Activated CD4-positive, alpha-beta T cell treated with anti-CD3 and anti-CD28 coated beads, Interleukin-2, amount 10 ng/mL, durations not matched to agents 7 days and 5 days (primary cell): Measurements from ENCODE around the gene DGCR8. TPM values are rescaled to one million over a fixed set of nuclear protein-coding genes. Genes with fewer than 3 reads are reported as not detected.

Experiments used
- CTCF ChIA-PET: fragments of 350-600 bp; sonication (Branson Sonifier 250); formaldehyde crosslinking; loops from one replicate; lab custom pipeline; 2021; ENCODE audit warnings: antibody characterized with exemption; lab: Charles Lee
- POLR2A ChIA-PET: fragments of 350-600 bp; sonication (Branson Sonifier 250); formaldehyde crosslinking; loops from one replicate; lab custom pipeline; 2021; ENCODE audit warnings: antibody characterized with exemption; lab: Charles Lee
- DNase-seq: peaks from one replicate; pipeline ENCODE4 v3.0.0-alpha.2; 2020
- H3K27ac Mint-ChIP-seq: one replicate; pipeline ENCODE4 v1.8.0; 2021; ENCODE audit warnings: mild to moderate bottlenecking, moderate library complexity, mixed read lengths
- H3K27me3 Mint-ChIP-seq: one replicate; pipeline ENCODE4 v1.8.0; 2021; ENCODE audit warnings: mixed read lengths
- H3K36me3 Mint-ChIP-seq: one replicate; pipeline ENCODE4 v1.8.0; 2021; ENCODE audit warnings: low read depth, mixed read lengths
- H3K4me1 Mint-ChIP-seq: one replicate; pipeline ENCODE4 v1.8.0; 2021; ENCODE audit warnings: mixed read lengths
- H3K4me3 Mint-ChIP-seq: one replicate; pipeline ENCODE4 v1.8.0; 2021; ENCODE audit warnings: mild to moderate bottlenecking, moderate library complexity, mixed read lengths
- H3K9me3 Mint-ChIP-seq: one replicate; pipeline ENCODE4 v1.8.0; 2021; ENCODE audit warnings: mixed read lengths
- total RNA-seq, 2 experiments: library from RNA; stranded (reverse); gene quantifications; one replicate each; pipeline ENCODE4 v1.2.3, GENCODE V29; 2021

DGCR8 gene
- total RNA-seq, 2 experiments from 2014 or later, result 51.2 to 54.5 TPM

DNA sequence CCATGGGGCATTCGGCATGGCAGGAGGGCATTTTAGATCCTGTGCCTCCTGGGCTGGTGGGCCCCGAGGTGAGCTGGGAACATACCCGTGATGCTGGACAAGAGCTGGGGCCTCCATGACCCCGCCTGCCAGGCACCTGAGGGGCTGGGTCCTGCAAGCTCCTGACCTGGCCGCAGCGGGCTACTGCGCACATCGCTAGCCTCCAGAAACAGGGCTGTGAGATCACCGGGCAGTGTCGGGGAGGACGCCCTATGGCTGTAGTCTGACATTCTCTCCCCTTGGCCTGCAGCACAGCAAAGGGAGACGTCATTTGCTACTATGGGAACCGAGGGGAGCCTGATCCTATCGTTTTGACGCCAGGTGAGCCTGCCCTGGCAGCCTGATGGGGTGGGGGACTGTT, 24.4 kb upstream of the DGCR8 start:
- H3K4me3 Mint-ChIP-seq, result no peak overlapping the region
- CTCF ChIA-PET, result no interaction called here
- no peaks in the 10 kb centered on the region for H3K27me3 Mint-ChIP-seq
- H3K36me3 Mint-ChIP-seq, result peaks cover 10% of the 10 kb centered on the region
- H3K9me3 Mint-ChIP-seq, result no peaks in the 10 kb centered on the region
- DNase-seq, result no peak
- no peak overlapping the region for H3K27ac Mint-ChIP-seq
- H3K4me1 Mint-ChIP-seq, result peaks cover 9% of the 10 kb centered on the region
- POLR2A ChIA-PET, result no interaction called here

DNA sequence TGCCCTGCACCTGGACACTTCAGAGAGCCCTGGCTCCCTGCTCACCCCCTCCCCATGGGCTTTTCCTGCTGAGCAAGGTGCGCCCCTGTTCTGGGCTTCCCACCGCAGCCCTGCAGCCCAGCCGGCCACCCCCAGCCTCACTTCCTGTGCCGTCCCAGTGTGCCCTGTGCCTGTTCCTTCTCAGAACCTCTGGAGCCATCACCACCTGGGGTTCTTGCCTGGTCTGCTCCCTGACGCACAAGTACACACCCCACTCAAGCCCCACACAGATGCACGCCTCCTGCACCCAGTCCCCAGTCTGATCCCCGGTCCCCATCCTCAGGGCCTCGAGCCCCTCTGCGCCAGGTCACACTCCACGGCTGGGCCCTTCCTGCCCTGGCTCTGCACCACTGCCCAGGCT, 23.9 kb upstream of the DGCR8 start:
- no peaks in the 10 kb centered on the region for H3K9me3 Mint-ChIP-seq
- no peaks in the 10 kb centered on the region for H3K27me3 Mint-ChIP-seq
- CTCF ChIA-PET, result no interaction called here
- H3K4me1 Mint-ChIP-seq, result peaks cover 9% of the 10 kb centered on the region
- peaks cover 10% of the 10 kb centered on the region for H3K36me3 Mint-ChIP-seq
- POLR2A ChIA-PET, result no interaction called here
- H3K4me3 Mint-ChIP-seq, result no peak overlapping the region
- no peak for DNase-seq
- no peak overlapping the region for H3K27ac Mint-ChIP-seq

DNA sequence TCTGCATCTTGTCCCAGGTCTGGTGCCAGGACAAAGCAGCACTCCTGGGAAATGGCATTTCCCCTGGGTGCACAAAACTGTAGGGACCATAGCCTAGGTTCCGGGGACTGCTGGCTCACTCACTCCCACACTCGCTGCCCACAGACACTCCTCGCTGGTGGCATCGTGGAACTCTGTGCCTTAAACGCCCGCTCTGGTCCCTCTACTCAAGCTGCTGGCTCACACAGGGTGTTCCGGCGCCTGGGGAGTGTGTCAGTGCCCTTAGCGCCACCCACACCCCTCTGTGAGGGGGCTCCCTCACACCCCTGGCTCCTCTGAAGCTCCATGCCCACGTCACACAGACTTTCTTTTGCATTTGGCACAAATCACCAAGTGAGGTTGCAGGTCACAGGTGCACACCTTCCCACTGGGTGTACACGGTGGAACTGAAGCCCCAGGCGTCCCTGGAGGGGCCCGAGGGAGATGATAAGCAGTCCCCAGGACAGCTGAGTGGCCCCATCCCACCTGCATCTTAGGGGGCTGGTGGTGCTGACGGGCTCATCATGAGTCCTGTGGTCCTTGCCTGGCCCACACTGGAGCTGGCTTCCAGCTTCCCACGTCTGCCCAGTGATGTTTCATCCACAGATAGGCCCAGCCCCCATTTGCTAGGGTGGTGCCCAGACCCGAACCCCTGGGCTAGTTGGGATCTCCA, 23.2 kb upstream of the DGCR8 start:
- Mint-ChIP-seq H3K27ac (no peak overlapping the region), H3K36me3 (peaks cover 10% of the 10 kb centered on the region), H3K9me3 (no peaks in the 10 kb centered on the region), H3K4me1 (peaks cover 9% of the 10 kb centered on the region), H3K4me3 (no peak overlapping the region), H3K27me3 (no peaks in the 10 kb centered on the region)
- ChIA-PET POLR2A (no interaction called here), CTCF (interaction anchor here (1.3 kb wide), 1 partner anchor 16 kb away, joined by 3 read pairs; no protein-coding TSS in a partner anchor)
- no peak for DNase-seq

DNA sequence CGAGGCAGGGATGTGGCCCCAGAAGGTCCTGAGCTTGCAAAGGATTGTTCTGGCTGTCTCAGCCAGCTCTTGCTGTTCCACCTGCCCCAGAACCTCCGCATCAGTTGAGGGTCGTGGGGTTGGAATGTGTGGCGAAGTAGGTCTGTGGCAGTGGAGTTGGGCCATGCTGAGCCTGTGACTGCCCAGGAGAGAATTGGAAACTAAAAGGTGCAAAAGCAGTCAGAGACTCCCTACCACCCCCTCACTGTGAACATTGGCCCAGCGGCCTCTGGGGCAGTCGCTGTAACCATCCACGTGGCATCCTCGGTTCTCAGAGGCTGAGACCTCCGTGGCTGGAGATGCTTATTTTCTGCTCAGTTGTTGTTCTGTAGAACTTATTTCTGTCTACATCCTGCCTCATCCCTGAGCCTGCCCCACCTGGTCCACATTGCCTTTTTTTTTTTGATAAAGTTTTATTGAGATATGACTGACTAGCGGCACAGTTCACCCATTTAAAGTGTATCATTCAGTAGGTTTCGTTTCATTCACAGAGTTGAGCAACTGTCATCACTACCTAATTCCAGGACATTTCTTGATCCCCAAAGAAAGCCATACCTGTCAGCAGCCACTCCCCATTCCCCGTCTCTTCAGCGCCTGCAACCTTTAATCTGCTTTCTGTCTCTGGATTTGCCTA, 22.3 kb upstream of the DGCR8 start:
- POLR2A ChIA-PET, result interaction anchor here (0.6 kb wide), 1 partner anchor 573 kb away, joined by 4 read pairs; no protein-coding TSS in a partner anchor
- no peak for DNase-seq

DNA sequence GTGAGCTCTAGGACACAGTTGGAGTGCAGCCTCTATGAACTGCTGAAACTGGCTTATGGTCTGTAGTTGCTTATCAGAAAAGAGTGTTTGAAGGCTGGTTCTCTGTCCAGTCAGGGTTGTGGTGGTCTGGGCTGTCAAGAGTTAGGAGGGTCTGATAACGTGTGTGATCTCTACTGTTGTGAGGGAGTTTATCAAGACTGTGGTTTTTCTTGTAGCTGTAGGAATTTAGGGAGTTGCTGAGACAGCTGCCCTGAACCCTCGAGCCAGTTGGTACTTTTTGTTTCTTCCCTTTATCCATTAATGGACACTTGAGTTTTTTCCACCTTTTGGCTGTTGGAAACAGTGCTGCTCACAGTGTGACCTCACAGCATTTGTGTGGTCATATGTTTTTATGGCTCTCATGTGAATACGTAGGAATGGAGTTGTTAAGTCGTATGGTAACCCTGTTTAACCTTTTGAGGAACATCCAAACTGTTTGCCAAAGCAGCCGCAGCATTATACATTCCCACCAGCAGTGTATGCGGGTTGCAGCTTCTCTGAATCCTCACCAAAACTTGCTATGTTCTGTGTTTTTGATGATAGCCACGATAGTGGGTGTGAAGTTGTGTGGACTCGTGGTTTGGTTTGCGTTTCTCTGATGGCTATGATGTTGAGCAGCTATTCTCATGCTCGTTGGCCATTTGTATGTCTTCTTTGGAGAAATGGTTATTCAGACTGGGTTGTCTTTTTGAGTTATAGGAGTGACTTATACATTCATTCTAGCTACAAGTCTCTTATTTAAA, 20.9 kb upstream of the DGCR8 start:
- DNase-seq, result no peak
- Mint-ChIP-seq H3K27ac (no peak overlapping the region), H3K4me1 (peaks cover 9% of the 10 kb centered on the region), H3K9me3 (no peaks in the 10 kb centered on the region), H3K27me3 (no peaks in the 10 kb centered on the region), H3K4me3 (no peak overlapping the region), H3K36me3 (peaks cover 13% of the 10 kb centered on the region)
- CTCF ChIA-PET, result interaction anchor here (0.6 to 1.1 kb wide), 5 partner anchors 12 to 247 kb away, joined by 3 to 5 read pairs (median 3); no protein-coding TSS in a partner anchor
- POLR2A ChIA-PET, result no interaction called here

More for the DNA sequence above, 22.3 kb upstream of the DGCR8 start:
- Mint-ChIP-seq H3K27me3 (no peaks in the 10 kb centered on the region), H3K4me1 (peaks cover 9% of the 10 kb centered on the region), H3K4me3 (no peak overlapping the region), H3K27ac (no peak overlapping the region), H3K36me3 (peaks cover 10% of the 10 kb centered on the region), H3K9me3 (no peaks in the 10 kb centered on the region)
- CTCF ChIA-PET, result interaction anchor here (1.3 kb wide), 1 partner anchor 17 kb away, joined by 3 read pairs; no protein-coding TSS in a partner anchor

DNA sequence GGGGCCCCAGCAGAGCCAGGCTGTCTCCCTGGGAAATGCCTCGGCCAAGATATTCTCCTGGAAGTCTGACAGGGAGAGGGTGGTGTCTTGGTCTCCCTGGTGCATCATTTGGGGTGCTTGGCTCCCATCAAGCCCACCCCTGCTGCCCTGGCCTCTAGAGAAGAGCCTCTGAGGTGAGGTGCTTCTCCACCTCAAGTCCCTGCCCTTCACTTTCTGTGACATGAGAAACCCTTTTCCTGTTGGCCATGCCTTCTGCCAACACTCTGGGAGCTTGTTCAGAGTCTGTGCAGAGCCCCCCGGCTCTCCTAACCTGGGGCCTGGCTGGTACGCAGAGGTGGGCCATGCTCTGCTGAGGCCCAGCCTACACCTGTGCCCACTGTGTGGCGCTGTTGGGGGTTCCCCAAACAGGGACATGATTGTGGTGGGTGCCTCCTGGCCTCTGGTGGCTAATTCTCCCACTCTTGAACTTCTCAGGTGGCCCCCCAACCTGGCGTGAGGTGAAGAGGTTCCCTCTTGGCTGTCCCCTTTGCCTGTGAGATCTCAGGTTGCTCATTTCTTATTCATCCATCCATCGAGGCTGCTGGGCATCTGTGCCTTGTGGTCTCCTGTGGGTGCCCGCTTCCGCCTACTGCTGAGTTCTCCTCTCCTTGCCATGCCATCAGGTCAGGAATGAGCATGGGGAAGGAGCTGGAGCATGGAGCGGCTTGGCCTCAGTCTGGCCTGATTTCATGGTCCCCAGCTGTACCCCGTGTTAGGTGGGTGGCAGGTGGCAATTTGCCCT, 19.2 kb upstream of the DGCR8 start:
- no peak overlapping the region for H3K4me3 Mint-ChIP-seq
- POLR2A ChIA-PET, result no interaction called here
- H3K9me3 Mint-ChIP-seq, result no peaks in the 10 kb centered on the region
- CTCF ChIA-PET, result interaction anchor here (0.7 to 0.9 kb wide), 2 partner anchors 11 to 21 kb away, joined by 3 read pairs; no protein-coding TSS in a partner anchor
- peaks cover 9% of the 10 kb centered on the region for H3K4me1 Mint-ChIP-seq
- H3K27me3 Mint-ChIP-seq, result no peaks in the 10 kb centered on the region
- no peak for DNase-seq
- H3K36me3 Mint-ChIP-seq, result peaks cover 14% of the 10 kb centered on the region
- H3K27ac Mint-ChIP-seq, result no peak overlapping the region

DNA sequence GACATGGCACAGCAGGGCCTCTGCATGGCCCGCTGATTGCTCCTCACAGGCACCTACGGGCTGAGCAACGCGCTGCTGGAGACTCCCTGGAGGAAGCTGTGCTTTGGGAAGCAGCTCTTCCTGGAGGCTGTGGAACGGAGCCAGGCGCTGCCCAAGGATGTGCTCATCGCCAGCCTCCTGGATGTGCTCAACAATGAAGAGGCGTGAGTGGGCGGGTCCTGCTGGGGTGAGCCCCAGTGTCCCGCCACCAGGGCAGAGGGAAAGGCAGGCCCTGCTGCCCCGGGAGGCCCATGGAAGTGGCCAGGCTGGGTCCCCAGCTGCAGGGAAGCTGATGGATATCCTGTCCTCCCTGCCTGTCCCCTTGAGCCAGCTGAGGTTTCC, 18.6 kb upstream of the DGCR8 start:
- no peak for DNase-seq
- CTCF ChIA-PET, result interaction anchor here (0.7 kb wide), 1 partner anchor 21 kb away, joined by 3 read pairs; no protein-coding TSS in a partner anchor
- Mint-ChIP-seq H3K4me3 (no peak overlapping the region), H3K27me3 (no peaks in the 10 kb centered on the region), H3K36me3 (peaks cover 14% of the 10 kb centered on the region), H3K4me1 (peaks cover 9% of the 10 kb centered on the region), H3K27ac (no peak overlapping the region), H3K9me3 (no peaks in the 10 kb centered on the region)
- POLR2A ChIA-PET, result no interaction called here

DNA sequence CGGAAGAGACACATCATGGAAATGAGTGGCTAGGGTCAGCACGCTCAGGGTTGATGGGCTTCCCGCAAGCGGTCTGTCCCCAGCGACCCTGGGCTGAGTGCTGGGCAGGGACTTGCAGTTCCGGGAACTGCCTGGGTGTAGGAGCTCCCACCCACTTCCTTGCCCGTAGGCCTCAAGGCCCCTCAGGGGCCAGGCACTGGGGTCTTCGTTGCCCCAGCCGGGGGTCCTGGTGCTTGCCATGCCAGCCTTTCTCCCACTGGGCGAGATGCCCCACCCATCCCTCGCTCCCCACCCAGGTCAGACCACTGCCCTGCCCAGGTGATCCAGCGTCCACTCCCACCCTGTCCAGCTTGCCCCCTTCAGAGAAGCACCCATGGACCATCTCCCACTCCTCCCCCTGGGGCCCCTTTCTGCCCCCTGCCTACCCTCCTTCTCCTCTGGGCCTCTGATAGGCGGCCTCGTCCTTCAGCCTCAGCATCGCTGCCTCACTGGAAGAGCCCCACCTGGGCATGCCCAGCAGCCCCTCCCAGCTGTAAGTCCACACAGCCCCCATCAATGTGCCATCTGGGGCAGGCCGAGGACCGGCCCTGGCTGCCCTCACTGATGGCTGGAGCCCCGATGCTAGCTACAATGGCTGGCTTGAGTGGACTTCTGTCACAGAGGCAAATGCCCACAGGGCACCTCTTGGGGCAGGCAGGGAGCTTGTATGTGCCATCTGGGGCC, 17.8 kb upstream of the DGCR8 start:
- no peaks in the 10 kb centered on the region for H3K27me3 Mint-ChIP-seq
- H3K9me3 Mint-ChIP-seq, result no peaks in the 10 kb centered on the region
- H3K36me3 Mint-ChIP-seq, result peaks cover 14% of the 10 kb centered on the region
- H3K4me1 Mint-ChIP-seq, result peaks cover 9% of the 10 kb centered on the region
- no peak for DNase-seq
- H3K4me3 Mint-ChIP-seq, result no peak overlapping the region
- no peak overlapping the region for H3K27ac Mint-ChIP-seq
- ChIA-PET POLR2A (no interaction called here), CTCF (interaction anchor here (0.7 kb wide), 1 partner anchor 20 kb away, joined by 3 read pairs; no protein-coding TSS in a partner anchor)

DNA sequence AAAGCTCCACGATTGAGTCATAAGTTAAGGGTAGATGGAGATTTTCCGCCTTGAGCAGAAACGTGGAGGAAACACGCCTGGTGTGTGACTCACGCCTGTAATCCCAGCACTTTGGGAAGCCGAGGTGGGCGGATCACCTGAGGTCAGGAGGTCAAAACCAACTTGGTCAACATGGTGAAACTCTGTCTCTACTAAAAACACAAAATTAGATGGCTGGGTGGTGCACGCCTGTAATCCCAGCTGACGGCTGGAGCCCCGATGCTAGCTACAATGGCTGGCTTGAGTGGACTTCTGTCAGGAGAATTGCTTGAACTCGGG, 17.3 kb upstream of the DGCR8 start:
- H3K9me3 Mint-ChIP-seq, result no peaks in the 10 kb centered on the region
- no peak for DNase-seq
- H3K36me3 Mint-ChIP-seq, result peaks cover 14% of the 10 kb centered on the region
- no peaks in the 10 kb centered on the region for H3K27me3 Mint-ChIP-seq
- peaks cover 9% of the 10 kb centered on the region for H3K4me1 Mint-ChIP-seq
- H3K27ac Mint-ChIP-seq, result no peak overlapping the region
- H3K4me3 Mint-ChIP-seq, result no peak overlapping the region
- ChIA-PET POLR2A (no interaction called here), CTCF (no interaction called here)

DNA sequence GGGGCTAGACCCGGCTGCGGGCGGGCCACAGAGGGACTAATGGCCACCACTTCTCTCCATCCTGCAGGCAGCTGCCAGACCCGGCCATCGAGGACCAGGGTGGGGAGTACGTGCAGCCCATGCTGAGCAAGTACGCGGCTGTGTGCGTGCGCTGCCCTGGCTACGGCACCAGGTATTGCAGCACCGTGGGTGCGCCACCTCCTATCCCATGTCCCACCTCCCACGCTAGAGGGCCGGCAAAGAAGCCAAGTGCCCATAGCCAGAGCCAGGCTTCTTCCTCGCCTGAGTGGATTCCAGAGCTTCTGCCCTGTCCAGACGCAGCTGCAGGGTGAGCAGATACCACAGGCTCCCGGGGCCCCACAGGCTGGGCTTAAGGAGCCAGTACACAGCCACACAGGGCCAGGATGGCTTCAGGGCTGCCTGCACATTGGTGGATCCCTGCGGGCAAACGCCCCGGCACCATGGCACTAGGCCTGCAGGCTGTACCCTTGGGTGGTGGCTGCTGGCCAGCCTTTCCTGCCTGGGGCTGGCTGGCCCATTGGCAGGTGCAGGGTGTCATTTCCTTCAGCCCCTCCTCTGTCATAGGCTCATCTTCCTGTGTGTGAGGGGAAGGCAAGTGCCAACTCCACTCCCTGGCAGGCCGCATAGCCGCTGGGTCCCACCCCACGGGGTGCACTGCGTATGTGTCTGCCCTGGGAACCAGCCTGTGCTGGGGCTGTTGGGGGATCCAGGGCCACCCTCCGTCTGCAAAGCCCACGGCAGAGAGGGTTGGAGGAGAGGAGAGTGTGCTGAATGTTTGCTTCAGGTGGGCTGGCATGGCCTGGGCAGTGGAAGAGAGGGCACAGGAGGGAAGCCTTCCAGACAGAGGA, 16.5 kb upstream of the DGCR8 start:
- Mint-ChIP-seq H3K4me3 (no peak overlapping the region), H3K9me3 (no peaks in the 10 kb centered on the region), H3K4me1 (peaks cover 9% of the 10 kb centered on the region), H3K36me3 (peaks cover 11% of the 10 kb centered on the region), H3K27me3 (no peaks in the 10 kb centered on the region), H3K27ac (no peak overlapping the region)
- ChIA-PET POLR2A (no interaction called here), CTCF (no interaction called here)
- no peak for DNase-seq

DNA sequence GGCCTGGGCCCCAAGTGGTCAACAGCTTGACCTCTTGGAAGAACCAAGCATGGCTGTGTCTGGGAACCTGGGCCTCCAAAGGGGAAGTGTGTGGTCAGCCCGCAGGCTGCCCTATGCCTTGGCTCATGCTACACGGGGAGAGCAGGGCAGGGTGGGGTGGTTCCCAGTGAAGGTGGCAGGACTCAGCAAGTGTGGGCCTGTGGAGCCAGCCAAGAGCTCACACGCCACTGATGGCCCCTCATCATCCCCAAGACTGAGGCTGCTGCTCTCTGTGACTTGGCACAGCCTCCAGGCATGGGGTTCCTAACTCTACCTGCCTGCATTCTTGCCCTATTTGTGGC, 15.9 kb upstream of the DGCR8 start:
- Mint-ChIP-seq H3K36me3 (peaks cover 5% of the 10 kb centered on the region), H3K9me3 (no peaks in the 10 kb centered on the region), H3K4me3 (no peak overlapping the region), H3K27ac (no peak overlapping the region), H3K27me3 (no peaks in the 10 kb centered on the region), H3K4me1 (peaks cover 4% of the 10 kb centered on the region)
- ChIA-PET POLR2A (no interaction called here), CTCF (no interaction called here)
- DNase-seq, result no peak
